NCI-H1694 treated with DMSO at 0.1 percent for 48 hours (cell line): ENCODE data around the gene DPP7.

Experiments used
- DNase-seq: peaks from one replicate; lab custom pipeline; 2025; lab: John Stamatoyannopoulos, UW

DPP7 gene

GRCh38 chr9:137110911-137111787 lies 3.4 kb downstream of the DPP7 start:
- no peak for DNase-seq

DNA sequence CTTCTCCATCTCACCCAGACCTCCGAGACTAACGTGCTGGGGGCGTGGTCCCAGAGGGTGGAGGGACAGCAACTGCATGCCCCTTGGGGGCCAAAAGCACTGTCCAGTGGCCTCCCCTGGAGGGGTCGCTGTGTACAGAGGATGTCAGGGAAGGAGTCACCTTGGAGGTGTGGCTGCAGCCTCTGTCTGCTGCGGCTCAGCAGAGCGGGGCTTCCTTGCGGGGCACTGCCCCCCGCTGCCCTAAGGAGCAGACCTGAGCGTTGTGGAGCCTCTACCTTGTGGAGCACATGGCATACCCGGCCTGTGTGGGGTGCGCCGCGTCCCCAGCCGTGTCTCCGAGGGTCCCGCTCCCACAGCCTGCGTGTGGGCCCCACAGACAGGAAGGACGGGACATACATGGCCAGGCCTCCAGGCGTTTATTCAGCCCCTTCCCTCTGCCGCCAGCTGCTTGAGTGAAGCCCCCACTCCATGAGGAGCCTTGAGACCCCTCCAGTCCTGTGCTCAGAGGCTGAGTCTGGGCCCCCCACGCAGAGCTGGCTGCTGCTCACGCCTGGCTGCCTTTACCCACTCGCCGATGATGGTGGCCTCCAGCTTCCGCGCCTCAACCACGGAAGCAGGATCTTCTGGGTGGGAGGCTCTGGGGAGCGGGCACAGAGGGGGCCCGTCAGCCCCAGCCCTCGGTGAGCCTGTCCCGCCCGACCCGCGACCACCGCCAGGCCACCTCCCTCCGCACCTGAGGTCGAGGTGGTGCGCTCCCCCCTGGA lies 4.2 kb downstream of the DPP7 start:
- no peak for DNase-seq

DNA sequence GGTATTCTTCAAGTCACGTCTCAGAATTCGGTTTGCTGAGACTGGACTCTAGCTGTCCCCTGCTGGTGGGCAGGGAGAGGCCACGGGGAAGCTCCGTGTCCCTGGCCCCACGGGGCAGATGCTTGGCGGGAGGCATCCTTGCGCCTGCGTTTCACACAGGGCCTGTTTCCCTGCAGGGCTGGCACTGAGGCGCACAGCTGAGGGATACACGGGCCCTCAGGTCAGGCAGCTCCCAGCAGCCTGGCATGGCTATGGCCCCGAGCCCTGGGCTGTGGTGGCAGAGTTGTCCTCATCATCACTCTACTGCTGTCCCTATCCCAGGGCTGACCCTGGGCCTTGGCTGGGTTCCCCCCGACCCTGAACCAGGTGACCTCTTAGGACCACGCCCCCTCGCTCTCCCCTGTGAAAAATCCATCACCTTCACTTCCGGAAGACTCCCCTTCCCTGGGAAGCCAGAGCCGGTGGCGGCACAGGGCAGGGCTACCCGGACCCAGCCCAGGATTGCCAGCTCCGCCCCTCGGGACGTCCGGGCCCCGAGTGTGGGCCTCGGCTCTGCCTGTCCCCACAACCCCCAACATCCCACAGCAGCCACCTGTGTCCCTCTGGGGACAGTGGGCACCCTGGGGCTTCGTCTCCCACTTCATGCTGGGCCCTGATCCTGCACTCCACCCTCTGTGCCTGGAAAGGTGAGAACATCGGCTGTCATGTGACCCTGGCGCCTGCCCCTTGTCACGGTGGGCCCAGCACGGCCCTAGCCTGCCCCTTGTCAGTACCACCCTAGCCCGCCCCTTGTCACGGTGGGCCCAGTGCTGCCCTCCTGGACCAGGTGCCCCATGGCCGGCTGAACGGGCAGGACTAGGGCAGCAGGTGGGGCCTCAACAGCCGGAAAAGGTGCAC lies 5.0 kb downstream of the DPP7 start:
- no peak for DNase-seq

GRCh38 chr9:137108608-137109249 lies 5.8 kb downstream of the DPP7 start:
- DNase-seq: no peak

DNA sequence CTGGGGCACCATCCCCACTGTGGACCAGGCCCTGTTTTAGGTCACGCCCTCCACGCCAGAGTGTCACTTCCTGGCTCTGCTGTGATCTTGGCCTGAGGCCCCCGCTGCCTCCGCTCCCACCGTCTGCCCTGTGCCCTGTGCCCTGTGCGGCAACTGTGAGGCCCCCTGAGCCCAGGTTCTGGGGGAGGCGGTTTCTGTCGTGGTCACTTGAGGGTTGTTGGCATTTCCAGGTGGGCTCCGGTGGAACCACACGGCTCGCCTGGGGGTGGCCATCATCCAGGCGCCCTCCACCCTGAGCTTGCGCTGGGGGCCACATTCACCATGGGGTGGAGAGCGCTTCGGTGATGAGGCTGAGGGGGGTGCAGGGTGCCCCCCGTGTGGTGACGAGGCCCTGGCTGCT lies 6.6 kb downstream of the DPP7 start:
- no peak for DNase-seq

GRCh38 chr9:137107312-137107921 lies 7.1 kb downstream of the DPP7 start:
- no peak for DNase-seq

DNA sequence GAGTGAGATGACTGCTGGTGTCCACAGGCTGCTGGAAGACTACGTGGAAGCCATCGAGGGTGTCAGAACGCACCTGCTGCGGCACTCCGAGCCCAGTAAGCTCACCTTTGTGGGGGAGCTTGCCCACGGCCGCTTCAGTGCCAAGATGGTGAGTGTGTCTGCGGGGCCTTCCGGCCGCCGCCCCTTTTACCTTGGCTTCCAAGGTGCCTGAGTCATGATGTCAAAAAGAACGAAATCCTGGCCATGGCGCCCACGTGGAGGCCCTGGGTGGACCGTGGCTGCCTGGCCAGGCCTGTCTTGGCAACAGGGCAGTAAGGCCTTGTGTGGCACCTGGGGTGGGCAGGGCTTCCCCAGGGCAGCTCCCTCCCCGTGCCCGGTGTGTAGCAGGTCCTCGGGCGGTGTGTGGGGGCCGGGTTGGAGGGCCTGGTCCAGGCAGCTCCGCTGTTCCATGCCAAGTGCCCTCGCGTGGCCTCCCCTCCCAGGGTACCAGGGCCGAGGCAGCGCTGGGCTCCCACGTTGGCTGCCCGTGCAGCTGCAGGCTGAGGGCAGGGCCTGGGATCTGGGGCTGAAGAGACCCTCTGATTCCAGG lies 7.8 kb downstream of the DPP7 start:
- DNase-seq: no peak

- no peak for DNase-seq
Observed at GRCh38 chr9:137105814-137106661, 8.5 kb downstream of the DPP7 start.

- no peak for DNase-seq
Observed at GRCh38 chr9:137103206-137103999, 11.1 kb downstream of the DPP7 start.

GRCh38 chr9:137099231-137099630 lies 15.3 kb downstream of the DPP7 start:
- DNase-seq: no peak

DNA sequence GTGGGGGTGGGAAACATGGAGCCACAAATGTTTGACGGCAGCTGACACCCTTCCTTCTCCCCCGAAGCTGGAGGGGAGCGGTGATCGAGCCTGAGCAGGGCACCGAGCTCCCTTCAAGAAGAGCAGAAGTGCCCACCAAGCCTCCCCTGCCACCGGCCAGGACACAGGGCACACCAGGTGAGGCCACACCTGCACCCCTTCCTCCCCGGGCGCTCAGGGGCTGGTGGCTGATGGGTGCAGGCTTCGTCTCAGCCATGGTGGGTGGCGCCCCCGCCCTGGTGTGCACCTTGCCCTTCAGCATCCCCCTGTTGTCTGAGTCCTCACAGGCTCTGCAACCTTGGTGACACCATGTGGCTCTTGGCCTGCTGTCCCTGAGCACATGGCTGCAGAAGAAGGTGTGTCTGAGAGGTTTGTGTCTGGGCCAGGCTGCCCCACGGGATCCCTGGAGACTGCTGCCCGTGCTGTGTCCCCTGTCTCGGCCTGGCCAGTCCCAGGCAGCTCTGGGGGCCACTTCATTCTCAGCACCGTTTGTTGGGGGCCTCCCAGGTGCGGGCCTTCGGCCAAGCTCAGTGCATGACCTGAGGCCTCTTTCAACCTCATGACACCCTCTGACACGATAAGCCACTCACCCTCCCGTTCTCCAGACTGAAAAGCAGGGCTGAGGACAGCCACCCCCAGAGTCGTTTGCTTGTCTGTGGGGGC lies 16.6 kb downstream of the DPP7 start:
- DNase-seq: no peak

GRCh38 chr9:137096785-137097546 lies 17.6 kb downstream of the DPP7 start:
- no peak for DNase-seq

- peak; percentile 7 for DNase-seq
Observed at GRCh38 chr9:137095664-137096517, 18.6 kb downstream of the DPP7 start.

GRCh38 chr9:137089232-137089947 lies 25.1 kb downstream of the DPP7 start:
- DNase-seq: peak; percentile 31

GRCh38 chr9:137088121-137088520 lies 26.4 kb downstream of the DPP7 start:
- no peak for DNase-seq

DNA sequence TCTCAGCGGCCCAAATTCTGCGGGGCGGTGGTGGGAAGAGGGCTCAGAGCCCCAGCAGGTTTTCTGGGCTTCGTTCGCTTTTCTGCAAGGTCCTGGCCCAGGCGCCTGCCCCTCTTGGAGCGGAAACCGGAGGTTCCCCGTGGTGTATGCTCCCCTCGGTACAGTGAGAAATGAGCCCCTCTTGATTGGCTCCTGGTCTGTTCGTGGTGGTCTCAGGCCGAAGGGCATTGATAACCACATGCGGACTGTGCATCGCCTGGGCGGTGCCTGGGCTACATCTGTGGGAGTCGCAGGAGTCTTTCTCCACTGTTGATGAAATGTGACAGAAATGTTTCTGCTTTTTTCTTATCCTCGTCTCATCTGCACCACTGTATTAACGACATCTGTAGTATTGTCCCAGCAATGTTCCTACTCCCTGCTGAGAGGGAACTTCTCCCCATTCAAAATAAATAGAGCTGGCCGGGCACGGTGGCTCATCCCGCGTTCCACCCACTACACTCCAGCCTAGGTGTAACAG lies 27.1 kb downstream of the DPP7 start:
- DNase-seq: no peak
